Activated CD8-positive, alpha-beta memory T cell treated with anti-CD3 and anti-CD28 coated beads for 24 hours (primary cell): ENCODE measurements around the gene RAB35.

Experiments
- DNase-seq: peaks from one replicate; pipeline ENCODE4 v3.0.0-alpha.2; 2020

RAB35 gene

DNA sequence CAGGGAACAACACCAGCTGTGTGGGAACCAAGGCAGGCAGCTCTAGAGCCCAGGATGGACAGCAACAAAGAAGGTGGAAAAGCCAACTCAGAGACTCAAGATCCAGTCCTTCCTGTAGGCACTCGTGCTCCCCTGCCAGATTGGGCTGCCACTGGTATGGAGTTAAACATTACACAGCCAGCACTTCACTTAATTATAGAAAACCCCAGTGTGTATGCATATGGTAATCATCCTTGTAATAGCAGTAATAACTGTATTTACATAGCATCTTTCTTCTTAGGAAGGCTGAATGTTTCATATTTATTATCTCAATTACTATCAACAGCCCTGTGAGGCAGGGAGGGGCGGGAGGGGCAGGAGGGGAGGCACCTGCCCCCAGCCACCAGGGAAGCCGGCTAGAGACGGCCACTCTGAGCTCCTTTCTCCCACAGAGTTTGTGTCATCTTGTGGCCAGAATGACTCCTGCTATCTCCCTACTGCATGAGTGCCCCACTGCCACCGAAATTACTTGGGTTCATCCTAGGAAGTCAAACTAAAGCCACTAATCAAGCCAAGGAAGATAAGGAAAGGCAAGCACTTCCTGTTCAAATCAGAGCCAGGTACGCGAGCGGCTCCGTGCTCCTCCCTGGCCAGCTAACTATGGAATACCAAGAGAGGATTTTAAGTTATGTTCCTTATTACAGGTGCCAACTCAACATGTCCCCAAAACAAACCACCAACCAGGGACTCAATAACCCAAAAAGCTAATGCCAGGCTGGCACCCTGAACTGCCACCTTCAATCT, 15.7 kb upstream of the RAB35 start:
- DNase-seq = no peak

DNA sequence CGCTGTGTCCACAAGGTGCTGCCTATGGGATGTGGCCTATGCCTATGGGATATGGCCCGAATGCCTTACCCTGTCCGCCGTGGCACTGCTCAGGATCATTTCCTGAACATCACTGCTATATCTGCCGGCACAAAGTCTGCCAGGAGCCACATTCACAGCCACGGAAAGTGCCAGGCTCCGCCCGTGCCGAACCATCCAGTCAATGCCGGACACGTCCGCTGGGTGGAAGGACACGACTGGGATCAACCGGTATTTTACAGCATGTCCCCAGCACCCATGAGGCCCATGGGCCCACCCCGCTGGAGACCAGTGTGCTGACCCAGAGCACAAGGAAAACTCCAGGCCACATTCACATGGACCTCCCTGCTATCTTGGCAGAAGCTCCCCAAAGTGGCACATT, 14.6 kb upstream of the RAB35 start:
- DNase-seq = no peak

DNA sequence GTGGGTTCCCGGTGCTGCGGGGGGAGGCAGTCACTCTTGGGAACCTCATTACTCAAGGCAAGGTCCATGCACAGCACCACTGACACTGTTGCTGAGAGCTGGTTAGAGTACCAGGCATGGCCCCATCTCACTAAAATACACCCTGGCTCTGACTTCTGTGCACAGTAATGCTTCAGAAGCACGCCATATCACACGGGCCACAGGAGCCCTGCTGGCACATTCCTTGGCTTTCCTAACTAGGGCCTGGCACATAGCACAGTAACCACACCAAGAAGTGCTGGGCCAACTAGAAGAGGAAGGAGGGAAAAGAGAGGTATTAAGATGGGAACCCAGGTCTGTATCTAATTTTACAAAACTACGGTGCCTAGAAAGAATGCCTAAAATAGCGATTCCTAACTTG, 13.5 kb upstream of the RAB35 start:
- no peak for DNase-seq

DNA sequence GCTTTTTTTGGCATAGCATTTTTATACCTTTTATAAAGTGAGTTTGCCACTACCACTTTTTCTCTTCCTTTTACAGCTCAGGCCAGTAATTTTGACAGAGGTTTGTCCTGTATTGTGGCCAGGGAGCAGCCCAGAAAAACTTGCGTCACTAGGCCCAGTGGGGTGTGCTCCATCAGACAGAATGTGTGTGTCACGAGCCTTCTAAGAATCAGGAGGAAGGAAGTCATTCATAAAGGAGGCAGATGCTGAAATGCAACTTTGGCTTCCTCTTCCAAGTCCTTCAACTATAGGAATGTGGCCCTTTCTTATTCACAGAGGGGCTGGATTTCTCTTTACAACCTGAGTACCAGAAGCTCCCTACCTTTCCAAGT, 10.1 kb upstream of the RAB35 start:
- DNase-seq = no peak

DNA sequence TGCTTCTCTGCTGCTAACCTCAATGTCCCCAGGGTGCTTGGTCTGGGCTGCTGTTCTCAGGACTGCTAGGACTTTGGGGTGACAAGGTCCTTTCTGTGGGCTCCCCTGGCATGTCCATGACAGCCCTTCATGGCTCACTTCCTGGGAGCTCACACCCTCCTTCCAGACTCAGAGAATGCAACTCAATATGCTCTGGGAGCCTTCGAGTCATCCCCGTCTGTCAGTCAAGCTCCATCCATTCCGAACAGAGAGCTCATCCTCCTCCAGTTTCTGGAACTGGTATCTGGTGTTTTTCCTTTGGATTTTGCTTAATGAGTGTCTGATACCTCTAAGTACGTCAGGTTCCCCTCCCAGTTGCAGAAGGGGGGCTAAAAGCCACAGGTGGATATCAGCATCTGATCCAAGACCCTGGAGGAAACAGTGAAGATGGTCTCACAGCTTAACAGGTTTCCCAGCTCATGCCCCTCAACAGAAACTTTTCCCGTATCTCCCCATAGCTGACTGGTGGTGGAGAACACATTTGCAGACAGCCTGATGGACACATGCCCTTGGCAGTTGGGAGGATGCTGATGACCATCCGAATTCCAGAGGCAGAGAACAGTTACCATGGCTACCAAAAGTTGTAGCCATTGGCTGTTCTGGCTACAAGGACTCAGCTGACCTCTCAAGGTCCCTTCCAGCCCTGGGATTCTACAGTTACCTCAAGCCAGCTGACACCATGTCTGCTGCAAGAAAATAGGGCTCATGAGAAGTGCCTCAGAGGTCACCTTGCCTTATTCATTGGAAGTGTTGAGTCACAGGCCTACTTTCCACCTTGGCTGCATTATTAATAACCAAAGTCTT, 9.5 kb upstream of the RAB35 start:
- DNase-seq = no peak

DNA sequence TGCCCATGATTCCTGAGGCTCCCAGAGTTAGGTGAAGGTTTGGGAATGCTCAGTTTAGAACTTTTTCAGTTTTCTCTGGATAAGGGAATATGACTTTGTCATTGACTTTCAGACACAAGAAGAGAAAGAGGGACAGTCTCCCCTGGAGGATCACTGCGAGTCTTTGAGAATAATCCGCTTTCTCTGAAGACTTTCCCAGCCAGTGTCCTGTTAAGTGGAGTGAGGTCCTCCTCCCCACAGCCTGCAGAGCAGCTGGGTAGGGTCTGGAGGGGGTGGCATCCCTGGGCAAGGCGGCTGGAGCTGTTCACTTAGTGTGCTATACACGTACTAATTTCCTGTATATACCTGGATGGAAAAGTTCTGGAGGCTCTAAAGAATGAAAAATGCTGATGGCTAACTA, 8.5 kb upstream of the RAB35 start:
- DNase-seq = no peak

DNA sequence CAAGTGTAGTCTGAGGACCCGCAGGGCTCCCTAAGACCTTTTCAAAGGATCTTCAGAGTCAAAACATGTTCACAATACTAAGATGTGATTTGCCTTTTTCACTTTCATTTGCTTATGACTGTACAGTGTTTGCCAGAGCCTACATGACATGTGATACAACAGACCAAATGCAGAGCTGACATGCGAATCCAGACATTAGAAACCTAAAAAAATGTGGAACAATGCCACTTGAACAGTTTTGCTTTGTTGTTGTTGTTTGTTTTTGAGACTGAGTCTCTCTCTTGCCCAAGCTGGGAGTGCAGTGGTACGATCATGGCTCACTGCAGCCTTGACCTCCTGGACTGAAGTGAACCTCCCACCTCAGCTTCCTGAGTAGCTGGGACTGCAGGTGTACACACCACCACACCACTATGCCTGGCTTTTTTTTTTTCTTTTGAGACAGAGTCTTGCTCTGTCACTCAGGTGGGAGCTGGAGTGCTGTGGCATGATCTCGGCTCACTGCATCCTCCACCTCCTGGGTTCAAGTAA, 5.3 kb upstream of the RAB35 start:
- no peak for DNase-seq

DNA sequence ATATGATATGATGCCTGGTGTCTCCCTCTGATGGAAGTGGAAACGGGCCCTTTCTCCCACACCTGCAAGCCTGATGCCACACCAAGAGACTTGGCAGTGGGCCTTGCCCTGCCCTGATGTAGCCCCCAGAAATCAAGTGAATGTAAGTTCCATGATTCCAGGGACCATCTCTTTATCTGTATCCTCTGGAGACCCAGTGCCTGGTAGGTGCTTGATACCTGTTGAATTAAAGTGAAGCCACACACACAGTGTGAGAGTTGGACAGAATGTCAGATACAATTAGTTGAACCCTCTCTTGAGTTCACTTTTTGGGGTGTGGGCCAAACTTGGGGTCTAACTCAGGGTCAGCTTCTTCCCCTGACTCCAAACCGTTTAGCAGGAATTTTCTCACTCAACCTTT, 4.8 kb upstream of the RAB35 start:
- DNase-seq = no peak

DNA sequence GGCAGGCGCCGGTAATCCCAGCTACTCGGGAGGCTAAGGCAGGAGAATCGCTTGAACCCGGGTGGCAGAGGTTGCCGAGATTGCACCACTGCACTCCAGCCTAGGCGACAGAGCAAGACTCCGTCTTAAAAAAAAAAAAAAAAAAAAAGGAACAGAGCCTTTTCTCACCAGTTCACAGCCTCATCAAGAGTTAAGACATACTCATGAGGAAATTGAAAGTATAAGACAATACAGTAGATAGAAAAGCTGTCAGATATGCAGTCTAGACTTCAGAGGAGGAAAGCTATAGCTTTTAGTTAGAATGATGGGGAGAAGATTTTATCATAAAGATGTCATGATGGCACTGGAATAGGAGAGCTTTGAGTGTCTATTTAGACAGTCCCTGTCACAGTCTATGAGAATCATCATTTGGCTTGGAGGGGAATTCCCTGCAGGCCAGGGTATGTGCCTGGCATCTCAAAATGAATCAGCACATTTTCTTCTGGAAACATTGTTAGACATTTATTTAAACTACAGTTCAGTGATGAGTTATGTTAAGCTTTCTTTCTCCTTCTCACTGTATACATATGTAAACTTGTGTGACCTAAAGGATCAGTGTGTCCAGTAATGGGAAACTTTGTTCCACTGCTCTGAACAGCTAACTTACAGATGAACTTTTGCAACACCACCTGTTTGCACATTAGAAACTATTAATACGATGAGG, 2.9 kb upstream of the RAB35 start:
- DNase-seq = no peak

DNA sequence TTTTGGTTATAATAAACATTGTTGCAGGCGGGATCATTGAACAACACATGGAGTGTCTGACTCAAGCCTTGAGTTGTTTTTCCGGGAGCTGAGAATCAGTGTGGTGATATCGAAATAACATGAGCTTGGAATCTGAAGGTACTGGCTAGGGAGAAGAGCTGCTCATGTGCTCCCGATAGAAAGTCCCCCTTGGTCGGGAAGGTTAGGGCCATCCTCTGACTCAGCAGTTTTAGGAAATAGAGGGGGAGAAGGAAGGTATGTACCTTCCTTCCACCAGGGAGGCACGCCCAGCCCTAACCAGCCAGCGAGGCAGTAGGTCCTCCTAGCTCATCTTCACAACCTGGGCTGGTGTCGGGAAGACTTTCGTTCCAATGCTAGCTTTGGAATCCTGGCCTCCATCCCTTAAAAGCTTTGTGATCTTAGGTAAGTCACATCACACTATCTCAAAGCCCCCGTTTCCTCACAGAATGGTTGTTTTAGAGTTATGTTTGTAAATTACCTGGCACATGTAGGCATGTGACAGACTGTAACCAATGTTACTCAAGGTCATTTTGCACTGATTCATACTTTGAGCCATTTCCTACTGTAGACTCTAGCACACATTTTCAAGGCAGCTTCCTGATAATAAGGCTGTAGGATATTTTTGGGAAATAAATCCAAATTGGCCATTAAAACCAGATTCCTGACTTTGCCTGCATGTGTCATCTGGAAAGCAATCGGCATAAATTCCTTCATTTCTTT, 1.9 kb upstream of the RAB35 start:
- DNase-seq = no peak

DNA sequence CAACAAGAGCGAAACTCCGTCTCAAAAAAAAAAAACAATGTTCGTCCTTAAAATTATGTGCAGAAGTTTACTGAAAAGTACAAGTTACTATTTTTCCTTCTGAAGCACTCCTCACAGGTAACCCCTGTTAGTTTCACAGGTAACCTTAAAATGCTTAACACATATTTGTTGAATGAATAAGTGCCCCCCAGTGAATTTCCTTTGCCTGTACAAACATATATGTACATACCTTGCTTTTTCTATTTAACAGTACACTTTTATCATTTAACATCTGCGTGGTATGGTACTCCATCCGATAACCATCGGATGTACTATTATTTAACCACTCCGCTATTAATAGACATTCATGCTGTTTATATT, 1.4 kb upstream of the RAB35 start:
- no peak for DNase-seq

DNA sequence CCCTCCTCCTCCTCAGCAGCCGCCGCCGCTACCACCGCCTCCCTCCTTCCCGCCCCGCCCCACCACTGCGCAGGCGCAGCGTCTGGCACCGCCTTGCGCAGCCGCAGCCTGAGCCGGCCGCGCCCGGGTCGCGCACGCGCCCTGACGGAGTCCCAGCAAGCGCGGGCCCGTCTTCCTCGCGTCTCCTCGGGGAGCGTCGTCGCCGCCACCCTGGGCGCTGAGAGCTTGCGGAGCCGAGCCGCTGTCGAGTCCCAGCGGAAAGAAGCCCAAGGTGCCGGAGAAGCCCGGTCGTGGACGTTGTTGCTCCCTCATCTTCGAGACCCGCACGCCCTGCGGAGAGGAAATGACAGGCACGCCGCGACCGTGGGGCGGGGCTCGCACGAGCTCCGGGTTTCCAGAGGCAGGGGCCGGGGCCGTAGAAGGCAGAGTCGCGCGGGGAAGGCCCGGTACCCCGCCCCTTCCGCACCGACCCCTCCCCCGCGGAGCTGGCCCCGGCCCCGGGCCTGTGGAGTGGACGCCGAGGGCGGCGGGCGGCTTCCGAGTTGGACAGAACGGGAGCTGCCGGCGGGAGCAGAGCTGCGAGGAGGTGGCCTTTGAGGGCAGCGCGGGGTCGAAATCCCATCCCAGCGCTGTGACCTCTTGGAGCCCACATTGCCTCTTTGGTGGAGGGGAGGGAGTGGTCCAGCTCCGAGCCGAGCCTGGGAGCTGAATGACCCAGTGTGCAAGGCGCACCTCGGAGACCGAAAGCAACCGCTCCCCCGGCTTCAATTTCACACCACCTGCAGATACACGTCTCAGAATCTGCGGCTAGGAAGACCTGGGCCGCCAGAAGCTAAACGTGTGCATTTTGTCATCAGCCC, 469 bp upstream of the RAB35 start:
- DNase-seq = peak; percentile 99

DNA sequence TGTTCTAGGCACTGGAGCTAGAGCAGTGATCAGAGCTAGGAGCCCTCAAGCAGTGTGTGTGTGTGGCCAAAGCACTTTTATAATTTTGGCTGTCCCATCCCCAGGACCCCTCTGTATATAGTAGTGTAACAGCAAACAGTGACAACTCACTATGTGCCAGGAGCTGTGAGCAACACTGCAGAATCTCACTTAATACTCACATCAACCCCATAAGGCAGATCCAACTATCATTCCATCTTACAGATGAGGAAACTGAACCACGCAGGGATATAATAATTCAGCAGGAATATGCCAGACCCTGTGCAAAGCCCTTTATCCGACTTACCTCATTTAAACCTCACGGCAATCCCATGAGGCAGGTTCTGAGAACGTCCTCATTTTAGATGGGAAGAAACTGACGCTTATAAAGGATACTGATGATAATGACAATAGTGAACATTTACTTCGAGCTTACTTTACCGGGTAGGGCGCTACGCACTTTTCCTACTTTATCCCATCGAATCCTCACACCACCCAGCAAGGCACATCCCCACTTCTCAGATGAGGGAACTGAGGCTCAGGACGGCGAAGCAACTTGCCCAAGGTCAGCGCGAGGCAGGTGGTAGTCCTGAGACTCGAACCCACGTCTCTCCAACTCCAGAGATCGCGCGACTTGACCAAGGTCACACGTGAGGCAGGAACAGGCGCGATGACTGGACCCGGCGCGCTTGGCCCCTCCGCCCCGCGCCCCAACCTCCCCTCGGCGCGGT, 687 bp downstream of the RAB35 start:
- peak; percentile 70 for DNase-seq

DNA sequence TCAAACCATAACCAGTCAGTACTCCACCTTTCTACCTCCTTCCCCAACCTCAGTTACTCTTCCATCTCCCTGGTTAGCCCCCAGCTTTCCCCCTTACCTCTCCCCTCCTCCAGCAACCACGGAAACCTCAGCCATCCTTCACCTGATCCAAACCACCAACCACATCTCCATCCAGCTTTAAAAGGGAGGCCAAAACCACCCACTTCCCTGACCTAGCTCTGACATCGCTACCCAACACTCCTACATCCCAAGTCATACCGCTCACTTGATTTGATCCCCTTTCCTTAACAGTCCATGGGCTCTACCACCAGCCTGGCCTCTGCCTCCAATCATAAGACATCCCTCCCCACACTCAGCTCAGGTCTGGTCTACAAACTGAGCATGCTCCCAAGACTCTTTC, 1.5 kb downstream of the RAB35 start:
- DNase-seq = no peak

DNA sequence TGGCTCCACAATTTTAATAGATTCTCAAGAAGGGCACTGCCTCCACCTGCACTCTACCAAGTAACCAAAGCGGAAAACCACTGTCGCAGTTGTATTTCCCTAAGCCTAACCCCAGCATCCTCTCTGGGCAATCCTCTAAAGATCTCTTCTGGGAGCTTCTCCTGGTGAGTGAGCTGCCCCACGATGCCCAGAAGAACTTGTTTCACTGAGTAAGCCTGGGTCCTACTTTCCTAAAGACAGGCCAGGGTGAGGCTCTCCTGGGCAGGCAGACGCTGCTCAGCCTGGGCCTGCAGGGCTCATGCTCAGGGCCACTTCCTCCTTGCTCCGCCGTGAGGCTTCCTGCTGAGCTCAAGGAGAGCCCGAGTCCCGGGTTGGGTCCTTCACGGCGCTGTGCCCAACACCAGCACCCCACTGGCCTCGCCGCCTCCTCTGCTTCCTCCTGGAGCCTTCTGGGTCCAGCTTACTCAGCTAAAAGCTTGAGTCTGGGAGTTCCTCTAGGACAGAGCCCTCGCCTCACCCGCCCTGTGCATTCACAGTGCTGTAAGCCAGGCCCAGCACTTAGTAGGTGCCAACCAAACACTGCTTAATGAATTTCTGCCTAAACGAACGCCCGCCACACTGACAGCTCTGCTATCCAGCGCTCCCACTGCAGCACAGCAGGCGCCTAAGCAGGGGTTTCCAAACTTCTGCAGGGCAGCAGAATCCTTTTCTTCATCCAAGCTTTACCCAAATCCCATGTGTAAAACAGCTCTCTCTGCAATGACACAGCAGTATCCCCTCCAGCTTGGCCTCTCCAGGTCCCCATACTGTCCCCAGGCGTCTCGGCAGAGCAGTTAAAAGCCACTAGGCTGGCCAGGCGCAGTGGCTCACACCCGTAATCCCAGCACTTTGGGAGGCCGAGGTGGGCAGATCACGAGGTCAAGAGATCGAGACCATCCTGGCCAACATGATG, 5.7 kb downstream of the RAB35 start:
- peak; percentile 79 for DNase-seq

DNA sequence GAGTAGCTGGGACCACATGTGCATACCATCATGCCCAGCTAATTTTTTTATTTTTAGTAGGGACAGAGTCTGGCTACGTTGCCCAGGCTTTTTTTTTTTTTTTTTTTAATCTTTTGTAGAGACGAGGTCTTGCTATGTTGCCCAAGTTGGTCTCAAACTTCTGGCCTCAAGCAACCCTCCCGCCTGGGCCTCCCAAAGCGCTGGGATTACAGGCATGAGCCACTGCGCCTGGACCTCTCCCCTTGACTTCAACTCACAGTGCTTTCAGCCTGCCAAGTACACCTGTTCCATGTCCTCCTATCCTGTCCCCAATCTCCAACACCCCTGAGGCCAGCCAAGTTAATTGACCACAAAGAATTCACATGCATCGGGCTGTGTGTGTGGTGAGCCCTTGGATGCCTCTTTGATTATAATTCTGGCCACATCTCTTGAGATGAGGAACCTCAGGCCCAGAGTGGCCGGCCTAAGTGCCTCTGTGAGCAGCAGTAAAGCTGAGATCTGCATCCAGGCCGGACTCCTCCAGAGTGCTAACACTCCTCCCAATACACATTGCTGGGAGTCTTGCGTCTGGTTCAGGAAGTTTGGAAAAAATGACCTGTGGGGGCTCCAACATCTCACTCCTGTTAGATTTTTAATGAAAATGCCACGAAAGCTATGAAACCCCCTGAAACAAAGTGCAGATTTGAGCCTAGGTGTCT, 6.8 kb downstream of the RAB35 start:
- no peak for DNase-seq

DNA sequence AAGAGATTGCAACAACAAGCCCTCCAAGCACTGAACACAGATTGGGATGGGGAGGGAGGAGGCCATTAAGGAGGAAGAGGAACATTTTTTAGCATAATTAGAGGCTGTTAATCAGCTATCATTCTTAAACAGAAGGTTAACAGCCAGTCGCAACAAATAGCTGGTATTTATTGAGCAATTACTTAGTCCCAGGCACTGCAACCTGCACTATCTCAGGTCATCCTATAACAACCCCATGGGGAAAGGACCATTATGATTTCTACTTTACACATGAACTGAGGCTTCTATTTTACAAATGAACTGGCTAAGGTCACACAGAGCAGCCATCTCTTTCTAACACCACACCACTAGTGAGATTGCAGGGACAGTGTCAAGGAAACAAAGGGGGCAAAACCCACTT, 10.4 kb downstream of the RAB35 start:
- no peak for DNase-seq

DNA sequence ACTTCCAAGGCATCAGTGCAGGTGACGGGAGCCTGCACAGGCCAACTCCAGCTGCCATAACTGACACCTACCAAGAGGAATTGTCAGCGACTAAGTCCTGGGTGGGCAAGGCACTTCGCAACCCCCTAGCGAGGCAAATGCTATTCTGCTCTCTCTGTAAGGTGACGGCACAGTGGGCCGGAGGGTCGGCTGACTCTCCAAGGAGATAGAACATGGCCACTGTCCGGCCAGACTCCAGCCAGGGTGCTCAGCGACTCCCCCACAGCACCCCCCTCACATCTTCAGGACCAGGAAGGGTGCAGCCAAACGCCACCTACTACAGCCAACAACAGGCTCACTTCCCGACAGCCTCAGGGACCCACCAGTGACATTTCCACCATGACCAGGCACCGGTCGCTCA, 13.2 kb downstream of the RAB35 start:
- DNase-seq = no peak

DNA sequence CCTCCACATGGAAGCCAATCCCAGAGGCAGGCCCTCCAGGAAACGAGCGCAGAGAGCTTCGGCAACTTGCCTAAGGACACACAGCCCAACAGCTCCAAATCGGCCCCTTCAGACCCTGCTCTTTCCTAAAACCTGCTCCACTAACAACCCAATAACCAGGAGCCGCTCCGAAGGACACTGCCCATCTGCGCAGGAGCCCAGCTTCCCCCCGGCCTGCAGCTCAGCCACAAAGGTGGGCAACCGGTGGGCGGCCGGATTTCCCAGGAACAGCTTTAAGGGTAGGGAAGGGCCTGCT, 13.6 kb downstream of the RAB35 start:
- no peak for DNase-seq
